H9 (cell line): Measurements from ENCODE around the gene TECPR2. TPM values are rescaled to one million over a fixed set of nuclear protein-coding genes. Genes with fewer than 3 reads are reported as not detected.
A peak's percentile ranks its signal among the peaks of the same experiment; 100 is the strongest.

ENCODE experiments used
- DNase-seq: peaks from one replicate; pipeline ENCODE4 v3.0.0-alpha.2; 2017
- H2AFZ ChIP-seq: one replicate; pipeline ENCODE4 v1.6.1; 2013; ENCODE audit warnings: mild to moderate bottlenecking, low read length, control low read depth, moderate library complexity
- H2AK5ac ChIP-seq: 2 replicates; pipeline ENCODE4 v1.6.1; 2013; ENCODE audit warnings: low read length, control low read depth, mixed read lengths; ENCODE audit not compliant: insufficient read length
- H2BK120ac ChIP-seq: one replicate; pipeline ENCODE4 v1.6.1; 2013; ENCODE audit warnings: low read depth, mild to moderate bottlenecking, low read length, control low read depth, inconsistent platforms; ENCODE audit not compliant: poor library complexity, severe bottlenecking
- H2BK12ac ChIP-seq: 2 replicates; pipeline ENCODE4 v1.6.1; 2013; ENCODE audit warnings: low read length, control low read depth, mixed read lengths, low read depth; ENCODE audit not compliant: insufficient read length
- H2BK15ac ChIP-seq: 2 replicates; pipeline ENCODE4 v1.6.1; 2013; ENCODE audit warnings: low read depth, low read length, control low read depth
- H2BK20ac ChIP-seq: one replicate; pipeline ENCODE4 v1.6.1; 2013; ENCODE audit warnings: low read depth, mild to moderate bottlenecking, low read length, control low read depth, inconsistent platforms; ENCODE audit not compliant: poor library complexity, severe bottlenecking
- H2BK5ac ChIP-seq: 2 replicates; pipeline ENCODE4 v1.6.1; 2013; ENCODE audit warnings: low read length, control low read depth, mixed read lengths; ENCODE audit not compliant: insufficient read length
- H3K14ac ChIP-seq: 2 replicates; pipeline ENCODE4 v1.6.1; 2013; ENCODE audit warnings: low read length, control low read depth; ENCODE audit not compliant: insufficient read depth
- H3K18ac ChIP-seq: 2 replicates; pipeline ENCODE4 v1.6.1; 2013; ENCODE audit warnings: low read depth, mild to moderate bottlenecking, mixed read lengths, low read length, control low read depth; ENCODE audit not compliant: insufficient read length
- H3K23ac ChIP-seq: 2 replicates; pipeline ENCODE4 v1.6.1; 2013; ENCODE audit warnings: low read length, control low read depth, mixed read lengths, low read depth; ENCODE audit not compliant: insufficient read length
- H3K23me2 ChIP-seq: 2 replicates; pipeline ENCODE4 v1.6.1; 2013; ENCODE audit warnings: low read depth, mild to moderate bottlenecking, mixed read lengths, low read length, control low read depth; ENCODE audit not compliant: insufficient read length, poor library complexity, severe bottlenecking
- H3K27ac ChIP-seq: 2 replicates; pipeline ENCODE4 v1.5.1; 2013; ENCODE audit warnings: low read length, control low read depth, mixed read lengths, low read depth; ENCODE audit not compliant: insufficient read length
- H3K27me3 ChIP-seq: 2 replicates; pipeline ENCODE4 v1.6.1; 2013; ENCODE audit warnings: low read length, control low read depth, inconsistent platforms; ENCODE audit not compliant: insufficient read depth
- H3K4ac ChIP-seq: 2 replicates; pipeline ENCODE4 v1.6.1; 2013; ENCODE audit warnings: low read depth, mild to moderate bottlenecking, control low read depth, inconsistent platforms, low read length, moderate library complexity
- H3K4me1 ChIP-seq: 2 replicates; pipeline ENCODE4 v1.6.1; 2013; ENCODE audit warnings: low read length, control low read depth, inconsistent platforms; ENCODE audit not compliant: insufficient read depth
- H3K4me2 ChIP-seq: 2 replicates; pipeline ENCODE4 v1.6.1; 2013; ENCODE audit warnings: low read length, control low read depth, mixed read lengths; ENCODE audit not compliant: insufficient read length, insufficient read depth
- H3K56ac ChIP-seq: 2 replicates; pipeline ENCODE4 v1.6.1; 2013; ENCODE audit warnings: low read depth, mild to moderate bottlenecking, mixed read lengths, low read length, control low read depth; ENCODE audit not compliant: insufficient read length
- H3K79me1 ChIP-seq: 2 replicates; pipeline ENCODE4 v1.6.1; 2013; ENCODE audit warnings: low read depth, mild to moderate bottlenecking, moderate library complexity, low read length, control low read depth, inconsistent platforms; ENCODE audit not compliant: insufficient read depth, poor library complexity, severe bottlenecking
- H3K79me2 ChIP-seq: 2 replicates; pipeline ENCODE4 v1.6.1; 2013; ENCODE audit warnings: low read length, control low read depth, inconsistent platforms; ENCODE audit not compliant: insufficient read depth
- H3K9ac ChIP-seq: 2 replicates; pipeline ENCODE4 v1.6.1; 2013; ENCODE audit warnings: low read length, control low read depth, mixed read lengths; ENCODE audit not compliant: insufficient read length; ENCODE audit errors: extremely low read depth
- H3K9me3 ChIP-seq: one replicate; pipeline ENCODE4 v1.6.1; 2013; ENCODE audit warnings: low read depth, low read length, inconsistent platforms; ENCODE audit not compliant: control insufficient read depth
- H3T11ph ChIP-seq: one replicate; pipeline ENCODE4 v1.6.1; 2013; ENCODE audit warnings: mild to moderate bottlenecking, low read length, control low read depth, inconsistent platforms
- H4K20me1 ChIP-seq: one replicate; pipeline ENCODE4 v1.6.1; 2013; ENCODE audit not compliant: control insufficient read depth, insufficient read length, insufficient read depth
- H4K5ac ChIP-seq: 2 replicates; pipeline ENCODE4 v1.6.1; 2013; ENCODE audit warnings: low read depth, mild to moderate bottlenecking, mixed read lengths, low read length, control low read depth; ENCODE audit not compliant: insufficient read length
- H4K8ac ChIP-seq: replicated peaks from 2 replicates; pipeline ENCODE4 v1.6.1; 2013; ENCODE audit warnings: low read length, control low read depth, mixed read lengths, low read depth; ENCODE audit not compliant: insufficient read length
- H4K91ac ChIP-seq: 2 replicates; pipeline ENCODE4 v1.6.1; 2013; ENCODE audit warnings: low read depth, mild to moderate bottlenecking, moderate library complexity, mixed read lengths, low read length, control low read depth; ENCODE audit not compliant: insufficient read length
- H3K27ac Mint-ChIP-seq, 3 experiments: 2 replicates in 2 of 3; 3 replicates in 1 of 3; pipeline ENCODE4 v1.8.0; 2020 to 2021; ENCODE audit warnings: mixed read lengths in 3 of 3, mild to moderate bottlenecking in 1 of 3, moderate library complexity in 1 of 3
- H3K27me3 Mint-ChIP-seq: 2 replicates; pipeline ENCODE4 v1.8.0; 2021; ENCODE audit warnings: low read depth, mild to moderate bottlenecking, moderate library complexity, mixed read lengths
- H3K36me3 Mint-ChIP-seq, 3 experiments: 2 replicates in 2 of 3; 3 replicates in 1 of 3; pipeline ENCODE4 v1.8.0; 2020 to 2021; ENCODE audit warnings: low read depth in 3 of 3, mixed read lengths in 3 of 3; ENCODE audit not compliant: insufficient read depth in 1 of 3
- H3K4me1 Mint-ChIP-seq, 2 experiments: 2 replicates each; pipeline ENCODE4 v1.8.0; 2020; ENCODE audit warnings: mixed read lengths in 2 of 2
- H3K4me3 Mint-ChIP-seq, 2 experiments: 2 replicates in 1 of 2; 3 replicates in 1 of 2; pipeline ENCODE4 v1.8.0; 2020 to 2021; ENCODE audit warnings: mild to moderate bottlenecking in 2 of 2, mixed read lengths in 2 of 2, moderate library complexity in 1 of 2
- H3K9me3 Mint-ChIP-seq, 2 experiments: 2 replicates in 1 of 2; 3 replicates in 1 of 2; pipeline ENCODE4 v1.8.0; 2020; ENCODE audit warnings: mild to moderate bottlenecking in 2 of 2, mixed read lengths in 2 of 2, moderate library complexity in 1 of 2
- CTCF ChIP-seq: fragments of 200-600 bp; sonication (generic); conservative IDR thresholded peaks from 3 replicates; pipeline ENCODE4 v1.8.0; 2021; ENCODE audit warnings: antibody characterized with exemption, mild to moderate bottlenecking
- WGBS: extraction: QIAGEN DNeasy Blood & Tissue Kit; methylation state at CpG from one replicate; pipeline ENCODE4 v1.1.7; 2013; ENCODE audit warnings: missing lambda C conversion rate, low lambda C conversion rate, mixed read lengths; ENCODE audit not compliant: insufficient read length; ENCODE audit errors: extremely low coverage; 5-methylcytosine and 5-hydroxymethylcytosine counted together
- total RNA-seq: library from RNA; stranded (reverse); gene quantifications from 2 replicates; pipeline ENCODE4 v1.2.1, GENCODE V29; 2021

The TECPR2 gene
- total RNA-seq, 1 experiment from 2014 or later = 15.4 TPM

DNA sequence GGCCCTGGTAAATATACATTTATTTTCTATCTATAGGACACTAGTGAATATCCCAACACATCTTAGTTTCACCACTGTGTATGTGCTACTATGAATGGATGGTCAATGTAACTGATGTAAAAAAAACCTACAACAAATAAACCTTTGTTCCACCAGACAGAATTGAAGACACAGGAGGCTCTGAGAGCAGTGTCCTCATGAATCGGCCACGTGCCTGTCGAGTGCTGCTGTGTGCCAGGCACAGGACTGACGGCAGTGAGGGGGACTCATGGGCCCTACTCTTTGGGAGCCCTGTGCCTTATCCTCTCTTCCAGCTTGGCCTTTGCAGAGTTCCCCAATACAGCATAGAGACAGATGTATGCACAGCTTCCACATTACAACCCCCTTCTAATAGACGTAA, 18.3 kb upstream of the TECPR2 start:
- no peak overlapping the region for H3K14ac ChIP-seq
- no peak overlapping the region for H2BK20ac ChIP-seq
- no peak overlapping the region for H3K9ac ChIP-seq
- H3K4ac ChIP-seq = no peak overlapping the region
- H2BK12ac ChIP-seq = no peak overlapping the region
- no peak overlapping the region for H3K56ac ChIP-seq
- H2AFZ ChIP-seq = no peak overlapping the region
- no peak overlapping the region for H3K4me3 Mint-ChIP-seq
- no peak overlapping the region for H2BK5ac ChIP-seq
- H4K91ac ChIP-seq = no peak overlapping the region
- no peak overlapping the region for H4K8ac ChIP-seq
- H3K9me3 Mint-ChIP-seq = no peaks in the 10 kb centered on the region
- H3K27ac ChIP-seq = no peak overlapping the region
- no peaks in the 10 kb centered on the region for H3K4me1 Mint-ChIP-seq
- H3K27ac Mint-ChIP-seq = peak overlapping the region in 1 of 3 experiments; percentile 34; a peak in 1 of 7 replicates
- no peak overlapping the region for H3T11ph ChIP-seq
- H3K4me1 ChIP-seq = no peaks in the 10 kb centered on the region
- H4K20me1 ChIP-seq = no peaks in the 10 kb centered on the region
- H3K79me2 ChIP-seq = no peaks in the 10 kb centered on the region
- H3K27me3 ChIP-seq = no peaks in the 10 kb centered on the region
- no peak overlapping the region for H3K18ac ChIP-seq
- H2AK5ac ChIP-seq = no peak overlapping the region
- no peak overlapping the region for H3K4me2 ChIP-seq
- no peak for DNase-seq
- TF ChIP-seq CTCF = no peak
- no peak overlapping the region for H2BK15ac ChIP-seq
- H2BK120ac ChIP-seq = no peak overlapping the region
- H3K36me3 Mint-ChIP-seq = peaks cover 18 to 57% (median 41%) of the 10 kb centered on the region in 3 experiments; a peak in 6 of 7 replicates
- H3K9me3 ChIP-seq = no peaks in the 10 kb centered on the region
- no peak overlapping the region for H4K5ac ChIP-seq
- H3K23ac ChIP-seq = no peak overlapping the region
- no peaks in the 10 kb centered on the region for H3K23me2 ChIP-seq
- no peaks in the 10 kb centered on the region for H3K27me3 Mint-ChIP-seq
- WGBS = no CpG with 5 or more reads among the region's 5 CpGs
- no peaks in the 10 kb centered on the region for H3K79me1 ChIP-seq
